Endothelial cell (in vitro differentiated cells): Measurements from ENCODE around the gene ITPR3. TPM values are rescaled to one million over a fixed set of nuclear protein-coding genes. Genes with fewer than 3 reads are reported as not detected.

Experiments used
- DNase-seq: peaks from one replicate; pipeline ENCODE4 v3.0.0; 2021; ENCODE audit warnings: low spot score
- H3K27ac Mint-ChIP-seq: one replicate; pipeline ENCODE4 v1.8.0; 2021; ENCODE audit warnings: mixed read lengths, inconsistent platforms; ENCODE audit not compliant: unreplicated experiment
- H3K27me3 Mint-ChIP-seq: one replicate; pipeline ENCODE4 v1.8.0; 2021; ENCODE audit warnings: mild to moderate bottlenecking, moderate library complexity, mixed read lengths, inconsistent platforms; ENCODE audit not compliant: unreplicated experiment
- H3K36me3 Mint-ChIP-seq: one replicate; pipeline ENCODE4 v1.8.0; 2021; ENCODE audit warnings: mild to moderate bottlenecking, low read depth, mixed read lengths, inconsistent platforms; ENCODE audit not compliant: unreplicated experiment
- H3K4me1 Mint-ChIP-seq: one replicate; pipeline ENCODE4 v1.8.0; 2021; ENCODE audit warnings: mild to moderate bottlenecking, mixed read lengths, inconsistent platforms; ENCODE audit not compliant: unreplicated experiment
- H3K4me3 Mint-ChIP-seq: one replicate; pipeline ENCODE4 v1.8.0; 2021; ENCODE audit warnings: mild to moderate bottlenecking, mixed read lengths, inconsistent platforms; ENCODE audit not compliant: unreplicated experiment
- H3K9me3 Mint-ChIP-seq: one replicate; pipeline ENCODE4 v1.8.0; 2021; ENCODE audit warnings: mixed read lengths, inconsistent platforms; ENCODE audit not compliant: unreplicated experiment
- CTCF ChIP-seq: fragments of 200-600 bp; sonication (generic); IDR thresholded peaks from one replicate; pipeline ENCODE4 v1.5.0; 2021; ENCODE audit warnings: antibody characterized with exemption; ENCODE audit not compliant: unreplicated experiment
- total RNA-seq: library from RNA; stranded (reverse); fragmentation: NEBNext Ultra II Directional; extraction: Animal tissue kit (Norgen Biotek cat#: 25700); gene quantifications from one replicate; pipeline ENCODE4 v1.2.1, GENCODE V29; 2021; ENCODE audit not compliant: unreplicated experiment

Gene ITPR3
- total RNA-seq, 1 donor from 2014 or later, result 124 TPM

GRCh38 chr6:33633084-33633461, 12.0 kb downstream of the ITPR3 start:
- no peak for TF ChIP-seq CTCF
- DNase-seq, result no peak
- Mint-ChIP-seq H3K27ac (peak overlapping the region; percentile 5), H3K4me3 (peak overlapping the region; percentile 88), H3K4me1 (peaks cover 38% of the 10 kb centered on the region), H3K9me3 (no peaks in the 10 kb centered on the region), H3K36me3 (peaks cover 14% of the 10 kb centered on the region), H3K27me3 (peaks cover 10% of the 10 kb centered on the region)

GRCh38 chr6:33633462-33634158, 12.5 kb downstream of the ITPR3 start:
- H3K4me1 Mint-ChIP-seq, result peaks cover 38% of the 10 kb centered on the region

GRCh38 chr6:33634161-33634727, 13.1 kb downstream of the ITPR3 start:
- no peaks in the 10 kb centered on the region for H3K9me3 Mint-ChIP-seq
- H3K27me3 Mint-ChIP-seq, result peaks cover 10% of the 10 kb centered on the region
- peaks cover 21% of the 10 kb centered on the region for H3K36me3 Mint-ChIP-seq
- no peak for TF ChIP-seq CTCF
- H3K4me1 Mint-ChIP-seq, result peaks cover 38% of the 10 kb centered on the region
- H3K27ac Mint-ChIP-seq, result no peak overlapping the region
- DNase-seq, result no peak
- H3K4me3 Mint-ChIP-seq, result peak overlapping the region; percentile 84

More at GRCh38 chr6:33633462-33634158, 12.5 kb downstream of the ITPR3 start:
- Mint-ChIP-seq H3K9me3 (no peaks in the 10 kb centered on the region), H3K36me3 (peaks cover 18% of the 10 kb centered on the region), H3K4me3 (peak overlapping the region; percentile 88), H3K27ac (no peak overlapping the region), H3K27me3 (peaks cover 10% of the 10 kb centered on the region)
- peak; percentile 54 for DNase-seq
- TF ChIP-seq CTCF, result no peak

GRCh38 chr6:33634946-33635345, 13.8 kb downstream of the ITPR3 start:
- no peak for DNase-seq
- no peak for TF ChIP-seq CTCF
- H3K9me3 Mint-ChIP-seq, result no peaks in the 10 kb centered on the region
- H3K4me3 Mint-ChIP-seq, result peak overlapping the region; percentile 66
- H3K27ac Mint-ChIP-seq, result no peak overlapping the region
- peaks cover 38% of the 10 kb centered on the region for H3K4me1 Mint-ChIP-seq
- peaks cover 10% of the 10 kb centered on the region for H3K27me3 Mint-ChIP-seq
- H3K36me3 Mint-ChIP-seq, result peaks cover 21% of the 10 kb centered on the region

- no peaks in the 10 kb centered on the region for H3K9me3 Mint-ChIP-seq
- no peak for TF ChIP-seq CTCF
These were observed 15.5 kb downstream of the ITPR3 start for GRCh38 chr6:33636655-33637054.

More at GRCh38 chr6:33636655-33637054, 15.5 kb downstream of the ITPR3 start:
- H3K27ac Mint-ChIP-seq, result peak overlapping the region; percentile 2
- DNase-seq, result no peak
- H3K27me3 Mint-ChIP-seq, result peaks cover 12% of the 10 kb centered on the region
- H3K36me3 Mint-ChIP-seq, result peaks cover 24% of the 10 kb centered on the region
- H3K4me1 Mint-ChIP-seq, result peaks cover 37% of the 10 kb centered on the region
- H3K4me3 Mint-ChIP-seq, result peak overlapping the region; percentile 24
